Measurements from ENCODE around the gene PDE4B. TPM values are rescaled to one million over a fixed set of nuclear protein-coding genes. Genes with fewer than 3 reads are reported as not detected.

PDE4B gene
- polyA plus RNA-seq, 1 donor from 2014 or later: 135 TPM

- H3K27ac ChIP-seq (ENCODE audit: low read length): peak overlapping the region; percentile 85
- peaks cover 22% of the 10 kb centered on the region for H3K79me2 ChIP-seq (replicated peaks; ENCODE audit: insufficient read depth, low read length)
- peak overlapping the region; percentile 65 for H3K4me3 ChIP-seq (ENCODE audit: low read length)
- H3K9me2 ChIP-seq (ENCODE audit: insufficient read depth, low read length): no peaks in the 10 kb centered on the region
- H3F3A ChIP-seq (ENCODE audit: insufficient read depth, low read length, poor library complexity, severe bottlenecking): peaks cover 4% of the 10 kb centered on the region
- peak overlapping the region; percentile 70 for H3K9ac ChIP-seq (ENCODE audit: low read length)
- no peaks in the 10 kb centered on the region for H3K9me3 ChIP-seq (ENCODE audit: low read length)
- H4K20me1 ChIP-seq (ENCODE audit: insufficient read depth): no peaks in the 10 kb centered on the region
- H2AFZ ChIP-seq (ENCODE audit: low read depth, low read length): peak overlapping the region; percentile 16
- no peaks in the 10 kb centered on the region for H3K36me3 ChIP-seq (ENCODE audit: insufficient read depth, low read length)
- H3K4me2 ChIP-seq (ENCODE audit: low read length): peak overlapping the region; percentile 93
- no peaks in the 10 kb centered on the region for H3K27me3 ChIP-seq (ENCODE audit: insufficient read depth, low read depth, low read length)
- no peak for TF ChIP-seq EP300 (conservative IDR thresholded peaks at IDR 0.05; ENCODE audit: poor library complexity, severe bottlenecking)
These were observed 560.1 kb downstream of the PDE4B start for GRCh38 chr1:66352792-66353191.

DNA sequence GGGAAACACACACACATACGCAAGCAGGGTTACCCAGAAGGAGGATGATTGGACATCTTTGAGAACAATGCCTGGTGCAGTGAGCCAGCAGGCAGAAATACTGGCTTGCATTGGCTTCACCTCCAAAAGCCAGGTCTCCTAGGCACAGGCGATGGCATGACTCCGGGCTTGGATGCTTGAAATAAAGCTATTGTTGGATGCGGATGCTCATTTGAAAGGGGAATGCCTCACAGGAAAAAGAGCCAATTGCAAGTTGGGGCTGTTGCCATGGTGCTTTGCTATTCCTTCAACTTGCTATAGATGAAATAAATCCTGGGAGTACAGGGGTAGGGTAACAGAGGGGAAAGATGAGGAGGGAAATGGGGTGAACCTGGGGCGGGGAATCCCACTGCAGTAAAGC, 560.6 kb downstream of the PDE4B start:
- H3K36me3 ChIP-seq (ENCODE audit: insufficient read depth, low read length): no peaks in the 10 kb centered on the region
- H3F3A ChIP-seq (ENCODE audit: insufficient read depth, low read length, poor library complexity, severe bottlenecking): peaks cover 4% of the 10 kb centered on the region
- H3K27ac ChIP-seq (ENCODE audit: low read length): peak overlapping the region; percentile 85
- no peaks in the 10 kb centered on the region for H4K20me1 ChIP-seq (ENCODE audit: insufficient read depth)
- peak overlapping the region; percentile 70 for H3K9ac ChIP-seq (ENCODE audit: low read length)
- H3K9me3 ChIP-seq (ENCODE audit: low read length): no peaks in the 10 kb centered on the region
- H3K4me2 ChIP-seq (ENCODE audit: low read length): peak overlapping the region; percentile 93
- TF ChIP-seq TAF1 (IDR thresholded peaks at IDR 0.05; ENCODE audit: low read depth) (no peak), EP300 (conservative IDR thresholded peaks at IDR 0.05; ENCODE audit: poor library complexity, severe bottlenecking) (peak; percentile 48), POLR2AphosphoS5 (IDR thresholded peaks at IDR 0.05) (peak; percentile 63), RAD21 (conservative IDR thresholded peaks at IDR 0.05) (no peak), MXI1 (conservative IDR thresholded peaks at IDR 0.05; ENCODE audit: poor library complexity, severe bottlenecking) (peak; percentile 47)
- TF ChIP-seq, protein P1, sequence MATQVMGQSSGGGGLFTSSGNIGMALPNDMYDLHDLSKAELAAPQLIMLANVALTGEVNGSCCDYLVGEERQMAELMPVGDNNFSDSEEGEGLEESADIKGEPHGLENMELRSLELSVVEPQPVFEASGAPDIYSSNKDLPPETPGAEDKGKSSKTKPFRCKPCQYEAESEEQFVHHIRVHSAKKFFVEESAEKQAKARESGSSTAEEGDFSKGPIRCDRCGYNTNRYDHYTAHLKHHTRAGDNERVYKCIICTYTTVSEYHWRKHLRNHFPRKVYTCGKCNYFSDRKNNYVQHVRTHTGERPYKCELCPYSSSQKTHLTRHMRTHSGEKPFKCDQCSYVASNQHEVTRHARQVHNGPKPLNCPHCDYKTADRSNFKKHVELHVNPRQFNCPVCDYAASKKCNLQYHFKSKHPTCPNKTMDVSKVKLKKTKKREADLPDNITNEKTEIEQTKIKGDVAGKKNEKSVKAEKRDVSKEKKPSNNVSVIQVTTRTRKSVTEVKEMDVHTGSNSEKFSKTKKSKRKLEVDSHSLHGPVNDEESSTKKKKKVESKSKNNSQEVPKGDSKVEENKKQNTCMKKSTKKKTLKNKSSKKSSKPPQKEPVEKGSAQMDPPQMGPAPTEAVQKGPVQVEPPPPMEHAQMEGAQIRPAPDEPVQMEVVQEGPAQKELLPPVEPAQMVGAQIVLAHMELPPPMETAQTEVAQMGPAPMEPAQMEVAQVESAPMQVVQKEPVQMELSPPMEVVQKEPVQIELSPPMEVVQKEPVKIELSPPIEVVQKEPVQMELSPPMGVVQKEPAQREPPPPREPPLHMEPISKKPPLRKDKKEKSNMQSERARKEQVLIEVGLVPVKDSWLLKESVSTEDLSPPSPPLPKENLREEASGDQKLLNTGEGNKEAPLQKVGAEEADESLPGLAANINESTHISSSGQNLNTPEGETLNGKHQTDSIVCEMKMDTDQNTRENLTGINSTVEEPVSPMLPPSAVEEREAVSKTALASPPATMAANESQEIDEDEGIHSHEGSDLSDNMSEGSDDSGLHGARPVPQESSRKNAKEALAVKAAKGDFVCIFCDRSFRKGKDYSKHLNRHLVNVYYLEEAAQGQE (IDR thresholded peaks at IDR 0.05; ENCODE audit: borderline replicate concordance): peak; percentile 36
- peak overlapping the region; percentile 16 for H2AFZ ChIP-seq (ENCODE audit: low read depth, low read length)
- H3K9me2 ChIP-seq (ENCODE audit: insufficient read depth, low read length): no peaks in the 10 kb centered on the region
- H3K79me2 ChIP-seq (replicated peaks; ENCODE audit: insufficient read depth, low read length): peaks cover 24% of the 10 kb centered on the region
- no peaks in the 10 kb centered on the region for H3K27me3 ChIP-seq (ENCODE audit: insufficient read depth, low read depth, low read length)
- H3K4me3 ChIP-seq (ENCODE audit: low read length): peak overlapping the region; percentile 65

GRCh38 chr1:66354311-66355201, 561.9 kb downstream of the PDE4B start:
- Histone ChIP-seq H4K20me1 (ENCODE audit: insufficient read depth) (no peaks in the 10 kb centered on the region), H3K4me3 (ENCODE audit: low read length) (peak overlapping the region; percentile 65), H3K9me3 (ENCODE audit: low read length) (no peaks in the 10 kb centered on the region), H3K27ac (ENCODE audit: low read length) (peak overlapping the region; percentile 85), H3K4me2 (ENCODE audit: low read length) (peak overlapping the region; percentile 93), H3K9me2 (ENCODE audit: insufficient read depth, low read length) (no peaks in the 10 kb centered on the region), H3K9ac (ENCODE audit: low read length) (peak overlapping the region; percentile 70), H3K79me2 (replicated peaks; ENCODE audit: insufficient read depth, low read length) (peaks cover 24% of the 10 kb centered on the region), H2AFZ (ENCODE audit: low read depth, low read length) (peak overlapping the region; percentile 17), H3K36me3 (ENCODE audit: insufficient read depth, low read length) (no peaks in the 10 kb centered on the region), H3K27me3 (ENCODE audit: insufficient read depth, low read depth, low read length) (no peaks in the 10 kb centered on the region), H3F3A (ENCODE audit: insufficient read depth, low read length, poor library complexity, severe bottlenecking) (peaks cover 4% of the 10 kb centered on the region)
- no peak for TF ChIP-seq SMC3 (conservative IDR thresholded peaks at IDR 0.05; ENCODE audit: poor library complexity)
- peak; percentile 41 for TF ChIP-seq TAF1 (IDR thresholded peaks at IDR 0.05; ENCODE audit: low read depth)
- TF ChIP-seq MXI1 (conservative IDR thresholded peaks at IDR 0.05; ENCODE audit: poor library complexity, severe bottlenecking): no peak
- TF ChIP-seq POLR2AphosphoS5 (IDR thresholded peaks at IDR 0.05): peak; percentile 34
- TF ChIP-seq EZH2 (IDR thresholded peaks at IDR 0.05; ENCODE audit: borderline replicate concordance, insufficient read depth, low read length, poor library complexity, severe bottlenecking): no peak
- no peak for TF ChIP-seq CTCF (IDR thresholded peaks at IDR 0.05; ENCODE audit: poor library complexity, severe bottlenecking)
- TF ChIP-seq RAD21 (conservative IDR thresholded peaks at IDR 0.05): no peak
- TF ChIP-seq, protein P1 (IDR thresholded peaks at IDR 0.05; ENCODE audit: borderline replicate concordance): peak; percentile 78

Data from neural cell (in vitro differentiated cells).